ENCODE data around the gene EP300. TPM values are rescaled to one million over a fixed set of nuclear protein-coding genes. Genes with fewer than 3 reads are reported as not detected.
A peak's percentile ranks its signal among the peaks of the same experiment; 100 is the strongest.

Gene EP300
- total and polyA plus RNA-seq, 2 of the 8 experiments (the other 6 are each of a cell fraction or from before 2014, with no cell fraction given): 39.5 to 109 TPM

GRCh38 chr22:41062146-41062545 is 30.2 kb upstream of the EP300 start:
- no peak overlapping the region for H3K14ac ChIP-seq (ENCODE audit: insufficient read length)
- H4K20me1 ChIP-seq (replicated peaks in 1 of 2; ENCODE audit: control insufficient read depth in 1 of 2, insufficient read depth in 2 of 2, low read length in 2 of 2): no peaks in the 10 kb centered on the region
- no peak overlapping the region for H3K4ac ChIP-seq (replicated peaks; ENCODE audit: insufficient read length, low read depth, low read length)
- DNase-seq (ENCODE audit: low read depth in 1 of 2, low spot score in 2 of 2) (no peak), FAIRE-seq (no peak)
- no peaks in the 10 kb centered on the region for H3K9me3 ChIP-seq (ENCODE audit: insufficient read depth in 2 of 2, low read depth in 1 of 2, low read length in 1 of 2)
- no peak overlapping the region for H4K5ac ChIP-seq (ENCODE audit: insufficient read length, low read depth, low read length)
- H3K9ac ChIP-seq (replicated peaks in 1 of 4; ENCODE audit: extremely low read depth in 1 of 4, low read depth in 3 of 4, low read length in 3 of 4): no peak overlapping the region
- no peak overlapping the region for H2BK5ac ChIP-seq (ENCODE audit: low read depth, low read length)
- ChIA-PET POLR2A (ENCODE audit: partially characterized antibody) (interaction anchor here (1.1 kb wide), 1 partner anchor 35 kb away, joined by 4 read pairs; no protein-coding TSS in a partner anchor), CTCF (ENCODE audit: partially characterized antibody) (interaction anchor here (1.5 kb wide), 1 partner anchor 12 kb away, joined by 3 read pairs; no protein-coding TSS in a partner anchor)
- 0 out of 2 replicates have a peak overlapping the region, but pooled peaks have one; percentile 43 for H4K8ac ChIP-seq (ENCODE audit: extremely low read depth, insufficient read depth, low read length)
- WGBS, 2 experiments (ENCODE audit: extremely low coverage in 1 of 2, insufficient coverage in 1 of 2, insufficient read length in 1 of 2, insufficient replicate concordance in 2 of 2, low coverage in 1 of 2, low lambda C conversion rate in 2 of 2, missing lambda C conversion rate in 1 of 2): 64% methylated on average over 5 of the region's 6 CpGs; no CpG with 5 or more reads in 1 of the 2 experiments
- H3K79me2 ChIP-seq (ENCODE audit: control insufficient read depth in 1 of 2, insufficient read depth in 2 of 2, low read length in 2 of 2): no peaks in the 10 kb centered on the region
- H3K27me3 ChIP-seq (replicated peaks in 1 of 4; ENCODE audit: control insufficient read depth in 3 of 4, extremely low read depth in 1 of 4, insufficient read depth in 3 of 4, low read length in 3 of 4): no peaks in the 10 kb centered on the region
- H4K91ac ChIP-seq (replicated peaks; ENCODE audit: insufficient read length, low read length): no peak overlapping the region
- no peak overlapping the region for H2AK5ac ChIP-seq (ENCODE audit: low read depth, low read length)
- no peak overlapping the region for H2BK12ac ChIP-seq (ENCODE audit: low read depth, low read length)
- no peak overlapping the region for H3K27ac ChIP-seq (ENCODE audit: low read depth, low read length)
- H2BK120ac ChIP-seq (replicated peaks; ENCODE audit: low read depth, low read length): no peak overlapping the region
- no peaks in the 10 kb centered on the region for H3K23me2 ChIP-seq (ENCODE audit: low read depth, low read length)
- no peak overlapping the region for H2BK20ac ChIP-seq (ENCODE audit: low read length)
- no peak overlapping the region for H3K56ac ChIP-seq (replicated peaks; ENCODE audit: insufficient read length, low read depth, low read length)
- H2BK15ac ChIP-seq (ENCODE audit: low read length): no peak overlapping the region
- peak overlapping the region; percentile 93 for H2AFZ ChIP-seq (ENCODE audit: low read length)
- H3K23ac ChIP-seq (ENCODE audit: insufficient read length): no peak overlapping the region
- no peaks in the 10 kb centered on the region for H3K36me3 ChIP-seq (ENCODE audit: control insufficient read depth in 2 of 4, insufficient read depth in 4 of 4, low read length in 3 of 4)
- H3K4me1 ChIP-seq (replicated peaks in 1 of 4; ENCODE audit: control insufficient read depth in 3 of 4, insufficient read depth in 4 of 4, low read length in 3 of 4): peaks cover 0 to 3% (median 0%) of the 10 kb centered on the region in 4 experiments; a peak in 1 of 7 replicates
- no peak overlapping the region for H3K4me3 ChIP-seq (ENCODE audit: extremely low read depth in 1 of 4, insufficient read depth in 2 of 4, low read depth in 3 of 4, low read length in 4 of 4)
- no peak overlapping the region for H3K18ac ChIP-seq (ENCODE audit: extremely low read depth, low read length)
- H3K4me2 ChIP-seq (ENCODE audit: insufficient read depth in 1 of 2, low read depth in 2 of 2, low read length in 2 of 2): peak overlapping the region in 1 of 2 experiments; percentile 25; a peak in 1 of 4 replicates
- no peaks in the 10 kb centered on the region for H3K79me1 ChIP-seq (ENCODE audit: low read depth, low read length)
- TF ChIP-seq CHD1 (IDR thresholded peaks at IDR 0.05; ENCODE audit: low read depth, low read length): no peak
- TF ChIP-seq E2F6 (IDR thresholded peaks at IDR 0.05): no peak
- no peak for TF ChIP-seq GABPA (IDR thresholded peaks at IDR 0.05; ENCODE audit: borderline replicate concordance, insufficient read depth, low read length)
- TF ChIP-seq SP2 (IDR thresholded peaks at IDR 0.05; ENCODE audit: low read length): no peak
- no peak for TF ChIP-seq SP1 (IDR thresholded peaks at IDR 0.05; ENCODE audit: low read depth, low read length)
- TF ChIP-seq BRCA1 (IDR thresholded peaks at IDR 0.05; ENCODE audit: low read depth, low read length): no peak
- no peak for TF ChIP-seq MAFK (IDR thresholded peaks at IDR 0.05; ENCODE audit: low read depth, low read length)
- no peak for TF ChIP-seq ATF2 (IDR thresholded peaks at IDR 0.05; ENCODE audit: low read length)
- no peak for TF ChIP-seq RFX5 (IDR thresholded peaks at IDR 0.05; ENCODE audit: borderline replicate concordance, low read depth, low read length)
- TF ChIP-seq HDAC2 (IDR thresholded peaks at IDR 0.05; ENCODE audit: borderline replicate concordance in 1 of 2, low read depth in 2 of 2, low read length in 2 of 2): no peak
- TF ChIP-seq EZH2 (IDR thresholded peaks at IDR 0.05; ENCODE audit: low read depth, low read length, severe bottlenecking): no peak
- TF ChIP-seq POLR2A (IDR thresholded peaks at IDR 0.05; ENCODE audit: control extremely low read depth in 1 of 2, low read depth in 2 of 2, low read length in 2 of 2): no peak
